GM19455 (cell line): Measurements from ENCODE around the gene PMEPA1.

Source experiments
- ATAC-seq: cut with Tn5 transposase; IDR thresholded peaks from one replicate; pipeline ENCODE4 v1.9.1; 2021; ENCODE audit not compliant: unreplicated experiment

Gene PMEPA1

DNA sequence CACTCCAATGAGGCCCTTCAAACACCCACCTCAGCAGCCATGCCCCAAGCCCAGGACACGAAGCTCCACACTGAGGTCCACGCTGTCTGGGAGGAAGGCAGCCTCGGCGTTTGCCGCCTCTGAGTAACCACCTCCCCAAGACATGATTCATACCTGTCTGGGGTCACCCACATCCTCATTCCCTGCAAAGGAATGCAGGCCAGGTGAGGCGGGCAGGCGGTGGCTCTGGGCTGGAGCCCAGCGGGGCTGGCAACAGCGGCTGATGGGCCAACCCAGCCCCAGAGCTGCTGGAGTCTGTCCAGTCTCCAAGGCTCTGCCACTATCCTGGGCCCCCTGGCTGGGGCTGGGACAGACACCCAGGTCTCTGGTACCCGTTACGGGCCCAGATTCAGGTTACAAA lies 14.8 kb downstream of the PMEPA1 start:
- ATAC-seq: no peak

- no peak for ATAC-seq
Measured at GRCh38 chr20:57694481-57694880, 15.3 kb downstream of the PMEPA1 start.

DNA sequence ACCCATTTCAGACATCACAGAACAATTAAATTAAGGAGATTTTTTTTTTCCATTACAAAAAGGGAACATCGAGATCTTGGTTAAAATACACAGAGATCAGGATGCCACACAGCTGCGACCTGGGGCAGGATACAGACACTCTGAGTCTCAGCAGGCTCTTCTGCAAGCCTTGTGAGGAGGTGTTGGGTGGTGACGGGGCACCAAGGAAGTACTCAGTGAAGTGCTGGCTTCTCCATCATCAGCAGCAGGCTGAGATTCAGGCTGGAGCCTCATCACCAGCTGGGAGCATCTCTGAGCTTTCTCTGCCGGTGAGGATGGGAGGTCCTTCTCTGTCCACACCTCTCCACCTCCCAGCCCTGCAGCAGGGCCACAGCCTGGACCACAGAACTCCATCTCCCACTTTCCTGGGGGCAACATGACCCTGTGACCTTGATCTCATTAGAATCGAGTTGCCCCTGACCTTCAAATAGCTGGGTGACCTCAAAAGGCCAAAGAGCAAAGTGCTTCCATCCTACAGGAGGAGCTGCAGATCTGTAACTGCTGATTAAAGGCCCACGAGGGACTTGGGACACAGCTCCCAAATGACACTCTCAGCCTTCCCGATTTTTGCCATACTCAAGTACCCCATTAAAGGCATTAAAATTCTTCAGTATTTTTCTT lies 16.0 kb downstream of the PMEPA1 start:
- no peak for ATAC-seq

GRCh38 chr20:57693002-57693582 lies 16.7 kb downstream of the PMEPA1 start:
- ATAC-seq: no peak

GRCh38 chr20:57692393-57692792 lies 17.4 kb downstream of the PMEPA1 start:
- no peak for ATAC-seq

DNA sequence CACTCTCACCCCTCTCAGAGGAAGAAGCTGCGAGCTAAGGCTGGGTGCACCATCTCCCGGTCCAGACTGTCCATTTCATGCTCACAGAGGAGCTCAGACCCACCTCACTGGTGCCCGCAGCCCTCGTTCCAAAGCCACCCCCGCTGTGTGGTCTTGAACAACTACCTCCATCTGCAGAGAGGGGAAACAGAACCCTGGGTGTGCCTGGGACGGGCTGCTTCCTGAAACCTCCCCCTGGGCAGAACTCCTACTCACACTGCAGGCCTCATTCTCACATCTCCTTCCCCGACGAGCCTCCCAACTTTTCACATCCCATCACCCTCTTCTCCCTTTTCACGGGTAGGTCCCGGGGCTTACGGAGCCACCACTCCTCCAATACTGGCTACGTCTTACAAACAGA lies 18.1 kb downstream of the PMEPA1 start:
- ATAC-seq: no peak

GRCh38 chr20:57690525-57690924 lies 19.3 kb downstream of the PMEPA1 start:
- ATAC-seq: no peak

DNA sequence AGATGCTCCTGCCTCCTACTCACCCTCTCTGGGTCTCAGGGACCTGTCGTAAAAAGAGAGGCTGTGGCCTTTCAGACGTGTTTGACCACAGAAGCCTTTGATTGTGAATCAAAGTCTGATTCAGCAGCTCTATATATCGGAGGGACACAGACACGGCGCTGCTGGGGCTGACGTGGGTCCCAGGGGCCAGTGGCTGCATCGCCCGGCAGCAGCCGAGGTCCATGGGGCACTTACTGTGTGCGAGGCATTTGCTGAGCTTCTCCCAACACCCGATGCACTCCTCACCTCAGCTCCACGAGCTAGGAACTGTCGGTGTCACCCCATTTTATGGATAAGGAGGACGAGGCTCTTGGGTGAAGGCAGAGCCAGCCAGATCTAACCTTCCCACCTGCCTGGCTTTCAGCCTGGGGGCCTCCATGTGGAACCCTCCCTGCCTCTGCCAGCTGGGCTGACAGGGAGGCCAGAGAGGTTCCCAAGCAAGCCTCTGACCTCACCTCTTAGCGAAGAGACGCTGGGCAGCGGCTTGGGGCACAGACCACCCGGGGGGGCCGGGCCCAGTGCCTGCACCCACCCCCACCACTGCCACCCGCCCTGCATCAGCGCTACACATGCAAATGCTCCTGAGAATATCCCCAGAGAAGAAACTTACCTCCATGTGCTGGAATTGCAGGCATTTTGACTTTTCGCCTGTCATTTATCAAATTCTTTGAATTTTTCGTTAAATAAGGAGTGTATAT lies 19.9 kb downstream of the PMEPA1 start:
- no peak for ATAC-seq

- ATAC-seq: no peak
Measured at GRCh38 chr20:57688864-57689263, 21.0 kb downstream of the PMEPA1 start.

GRCh38 chr20:57688295-57688694 lies 21.5 kb downstream of the PMEPA1 start:
- no peak for ATAC-seq

- no peak for ATAC-seq
Measured at GRCh38 chr20:57686931-57687652, 22.7 kb downstream of the PMEPA1 start.

- no peak for ATAC-seq
Measured at GRCh38 chr20:57685146-57685758, 24.6 kb downstream of the PMEPA1 start.

DNA sequence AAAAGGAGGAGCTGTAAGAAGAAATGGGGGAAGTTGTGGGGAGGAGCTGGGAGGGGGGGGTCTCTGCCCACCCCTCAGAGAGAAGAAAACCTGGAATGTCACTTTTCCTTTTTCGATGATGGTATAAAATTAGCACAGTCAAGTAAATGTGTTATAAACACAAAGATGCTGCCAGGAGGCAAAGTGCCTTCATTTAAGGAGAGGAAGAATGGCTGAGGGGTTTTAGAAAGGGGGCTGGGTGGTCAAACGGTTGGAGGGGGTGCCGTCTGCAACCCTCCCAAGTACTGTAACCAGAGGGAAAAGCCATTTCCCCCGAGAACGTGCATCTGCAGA lies 25.0 kb downstream of the PMEPA1 start:
- no peak for ATAC-seq

- no peak for ATAC-seq
Measured at GRCh38 chr20:57683881-57684807, 25.7 kb downstream of the PMEPA1 start.

- no peak for ATAC-seq
Measured at GRCh38 chr20:57683287-57683686, 26.5 kb downstream of the PMEPA1 start.

DNA sequence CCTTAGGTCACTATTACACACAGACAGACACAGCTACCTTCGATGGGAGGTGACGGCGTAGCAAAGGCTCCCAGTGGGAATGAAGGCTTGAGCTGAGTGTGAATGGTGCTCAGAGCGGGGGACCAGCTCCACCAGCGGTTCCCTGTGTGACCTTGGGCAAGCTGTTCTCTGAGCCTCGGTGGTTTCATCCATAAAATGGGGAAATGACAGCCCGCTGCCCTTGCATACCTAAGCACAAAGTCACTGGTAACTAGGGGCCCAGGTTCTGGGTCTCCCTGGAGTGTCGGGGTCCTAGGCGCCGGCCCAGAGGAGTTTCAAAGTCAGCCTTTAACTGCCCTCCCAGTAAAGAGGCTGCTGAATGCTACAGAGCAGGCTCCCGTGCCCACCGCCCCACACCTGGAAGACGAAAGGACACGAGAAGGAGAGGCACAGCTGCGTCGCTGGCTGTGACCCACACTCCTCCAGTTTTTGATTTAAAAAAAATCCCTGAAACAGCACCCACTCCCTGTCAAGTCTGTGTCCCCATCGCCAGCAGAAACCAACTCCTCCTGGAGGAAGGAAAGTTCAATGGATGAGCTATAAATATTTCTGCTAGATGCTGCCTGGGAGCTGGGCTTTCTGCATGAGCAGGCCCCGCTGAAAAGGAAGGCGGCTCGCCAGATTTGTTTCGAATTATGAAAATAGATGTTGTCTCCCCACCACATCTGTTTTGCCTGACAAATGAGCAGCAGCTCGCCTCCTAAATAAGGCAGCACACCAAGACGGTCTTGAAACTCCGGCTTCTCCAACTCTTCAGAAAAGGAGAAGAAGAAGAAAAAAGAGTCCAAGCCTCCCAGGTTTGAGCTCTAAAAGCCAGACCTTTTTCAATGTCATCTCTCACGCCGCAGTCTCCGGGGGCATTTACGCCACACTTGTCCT lies 27.4 kb downstream of the PMEPA1 start:
- ATAC-seq: peak; percentile 49

- ATAC-seq: no peak
Measured at GRCh38 chr20:57680934-57681914, 28.6 kb downstream of the PMEPA1 start.

GRCh38 chr20:57680131-57680716 lies 29.6 kb downstream of the PMEPA1 start:
- peak; percentile 51 for ATAC-seq
